HG03095 (cell line): ENCODE data around the gene CSNK2A1.
A peak's percentile ranks its signal among the peaks of the same experiment; 100 is the strongest.
"Not testable (repeated sequence)": the region's sequence is repeated elsewhere in the genome, so short reads cannot be mapped to it uniquely, and the experiment has no call there.

Source experiments
- ATAC-seq: cut with Tn5 transposase; IDR thresholded peaks from one replicate; pipeline ENCODE4 v1.9.1; 2021; ENCODE audit warnings: moderate library complexity; ENCODE audit not compliant: unreplicated experiment

The CSNK2A1 gene

GRCh38 chr20:461254-462198, 82.1 kb downstream of the CSNK2A1 start:
- ATAC-seq, result peak; percentile 32

DNA sequence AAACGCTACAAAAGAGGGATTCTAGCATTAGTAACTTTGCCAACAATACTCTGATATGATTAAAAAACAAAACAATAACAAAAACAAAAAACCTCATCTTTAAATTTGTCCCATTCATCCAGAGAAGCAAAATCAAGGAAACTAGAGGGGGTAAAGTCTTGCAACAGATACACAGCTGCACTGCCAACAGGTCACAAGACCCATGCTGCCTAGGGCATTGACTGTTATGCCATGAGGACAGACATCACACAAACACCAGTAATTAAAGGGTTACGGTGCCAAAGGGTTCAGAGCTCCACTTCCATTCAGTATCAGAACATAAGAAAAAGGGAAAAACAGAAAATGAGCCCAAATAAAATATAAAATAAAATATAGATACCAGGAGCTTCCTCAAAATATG, 82.9 kb downstream of the CSNK2A1 start:
- no peak for ATAC-seq

GRCh38 chr20:460180-460579, 83.4 kb downstream of the CSNK2A1 start:
- ATAC-seq, result no peak

- no peak for ATAC-seq
Measured at GRCh38 chr20:458776-459175, 84.8 kb downstream of the CSNK2A1 start.

- ATAC-seq, result no peak
Measured at GRCh38 chr20:454951-455350, 88.6 kb downstream of the CSNK2A1 start.

GRCh38 chr20:452021-452420, 91.6 kb downstream of the CSNK2A1 start:
- not testable (repeated sequence) for ATAC-seq

GRCh38 chr20:445514-446336, 97.9 kb downstream of the CSNK2A1 start:
- no peak for ATAC-seq

GRCh38 chr20:444862-445426, 98.6 kb downstream of the CSNK2A1 start:
- no peak for ATAC-seq

DNA sequence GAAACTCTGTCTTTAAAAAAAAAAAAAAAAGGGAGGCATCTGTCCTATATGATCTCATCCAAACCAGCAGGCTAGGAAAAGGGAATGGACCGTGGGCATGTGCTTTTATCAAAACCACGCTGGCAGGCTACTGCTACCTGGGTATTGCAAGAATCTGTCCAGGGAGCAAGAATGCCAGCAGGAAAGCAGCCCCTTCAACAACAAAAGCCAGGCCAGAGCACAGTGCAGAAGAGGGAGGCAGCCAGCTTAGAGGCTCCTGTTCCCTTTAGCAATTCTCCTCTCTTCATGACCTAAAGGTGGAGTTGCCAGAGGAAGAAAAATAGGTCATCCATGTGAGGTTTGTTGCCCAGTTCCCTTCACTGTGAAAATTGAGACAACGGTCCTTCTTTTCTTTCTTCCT, 99.5 kb downstream of the CSNK2A1 start:
- ATAC-seq, result no peak

DNA sequence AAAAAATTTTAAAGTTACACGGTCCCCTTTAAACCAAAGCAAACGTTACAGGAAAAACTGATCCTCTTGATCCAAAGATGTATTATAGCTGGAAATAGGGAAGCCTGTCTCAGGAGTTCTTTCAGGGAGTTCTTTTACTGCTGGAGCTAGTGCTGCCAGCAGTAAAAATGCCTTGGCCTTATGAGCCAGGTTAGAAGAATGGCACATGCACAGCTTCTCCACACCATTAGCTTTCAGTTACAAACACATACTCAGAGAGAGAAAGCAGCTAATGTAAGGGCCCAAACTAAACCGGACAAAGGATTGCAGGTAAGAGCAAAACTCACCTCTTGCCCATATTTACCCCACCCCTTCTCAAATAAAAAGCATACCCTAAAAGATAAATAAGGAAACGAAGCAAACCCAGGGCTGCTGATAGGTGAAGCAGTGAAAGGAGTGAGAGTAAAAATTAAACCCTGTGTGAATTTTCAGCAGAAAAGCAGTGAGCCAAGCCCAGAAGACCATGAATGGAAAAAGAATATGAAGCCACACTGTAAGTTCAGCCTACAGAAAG, 100.3 kb downstream of the CSNK2A1 start:
- no peak for ATAC-seq

- ATAC-seq, result no peak
Measured at GRCh38 chr20:440636-441035, 103.0 kb downstream of the CSNK2A1 start.

GRCh38 chr20:440148-440547, 103.4 kb downstream of the CSNK2A1 start:
- ATAC-seq, result no peak

DNA sequence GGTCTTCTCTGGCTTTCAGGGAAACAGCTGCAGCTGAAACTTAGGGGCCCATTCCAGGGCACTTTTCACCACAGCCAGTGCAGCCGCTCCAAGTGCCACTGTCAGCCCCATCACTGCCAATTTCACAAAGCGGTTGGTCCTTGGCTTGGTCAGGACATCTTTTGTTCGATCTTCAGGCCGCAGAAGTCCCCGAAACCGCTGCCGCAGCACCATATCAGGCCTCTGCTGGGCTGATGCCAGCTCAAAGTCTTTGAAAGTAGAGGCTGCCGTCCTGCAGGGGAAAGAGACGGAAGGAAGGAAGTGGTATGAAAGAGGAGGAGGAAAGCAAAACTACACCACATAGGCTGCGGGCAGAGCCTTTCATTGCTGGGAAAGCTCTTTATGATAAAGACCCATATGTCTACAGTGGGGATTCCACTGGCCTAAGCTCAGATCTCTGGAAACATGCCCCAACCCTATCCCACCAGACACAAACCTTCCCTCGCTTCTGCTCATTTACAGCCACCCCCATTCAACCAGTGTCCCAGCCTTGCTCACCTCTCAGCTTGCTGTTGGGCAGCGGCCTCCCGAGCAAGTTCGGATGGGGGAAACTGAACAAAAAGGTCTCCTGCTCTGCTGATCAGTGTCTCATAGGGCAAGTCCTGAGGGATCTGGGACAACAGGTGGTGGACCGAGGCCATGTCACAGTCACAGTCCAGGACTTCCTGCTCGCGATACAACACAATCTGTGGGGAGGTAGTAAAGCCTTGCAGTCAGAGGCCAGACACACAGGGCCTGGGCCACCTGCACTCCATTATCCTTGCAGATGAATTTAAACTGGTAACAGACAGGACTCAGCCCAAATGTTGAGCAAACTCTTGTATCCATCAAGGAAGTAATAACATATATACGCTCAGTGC, 104.8 kb downstream of the CSNK2A1 start:
- ATAC-seq, result no peak

GRCh38 chr20:437787-438486, 105.7 kb downstream of the CSNK2A1 start:
- ATAC-seq, result no peak

GRCh38 chr20:436476-436875, 107.1 kb downstream of the CSNK2A1 start:
- no peak for ATAC-seq

DNA sequence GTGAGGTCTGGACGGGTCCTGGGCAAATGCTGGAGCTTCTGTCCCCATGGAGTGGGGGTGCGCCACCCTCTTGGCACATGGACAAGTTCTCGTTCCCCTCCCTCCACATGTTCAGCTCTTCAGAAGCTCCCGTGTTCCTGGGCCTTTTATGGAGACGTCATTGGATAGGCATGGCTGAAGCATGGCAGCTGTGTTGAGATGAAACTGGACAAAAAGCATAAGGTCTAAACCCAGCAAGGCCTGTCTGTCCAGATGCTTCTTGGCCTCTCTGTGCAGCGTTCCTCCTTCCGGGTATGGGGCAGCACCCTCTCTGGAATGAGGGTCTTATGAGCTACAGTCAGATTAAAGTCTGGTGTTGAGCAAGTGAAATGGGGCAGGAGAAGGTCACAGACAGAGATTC, 108.0 kb downstream of the CSNK2A1 start:
- no peak for ATAC-seq

DNA sequence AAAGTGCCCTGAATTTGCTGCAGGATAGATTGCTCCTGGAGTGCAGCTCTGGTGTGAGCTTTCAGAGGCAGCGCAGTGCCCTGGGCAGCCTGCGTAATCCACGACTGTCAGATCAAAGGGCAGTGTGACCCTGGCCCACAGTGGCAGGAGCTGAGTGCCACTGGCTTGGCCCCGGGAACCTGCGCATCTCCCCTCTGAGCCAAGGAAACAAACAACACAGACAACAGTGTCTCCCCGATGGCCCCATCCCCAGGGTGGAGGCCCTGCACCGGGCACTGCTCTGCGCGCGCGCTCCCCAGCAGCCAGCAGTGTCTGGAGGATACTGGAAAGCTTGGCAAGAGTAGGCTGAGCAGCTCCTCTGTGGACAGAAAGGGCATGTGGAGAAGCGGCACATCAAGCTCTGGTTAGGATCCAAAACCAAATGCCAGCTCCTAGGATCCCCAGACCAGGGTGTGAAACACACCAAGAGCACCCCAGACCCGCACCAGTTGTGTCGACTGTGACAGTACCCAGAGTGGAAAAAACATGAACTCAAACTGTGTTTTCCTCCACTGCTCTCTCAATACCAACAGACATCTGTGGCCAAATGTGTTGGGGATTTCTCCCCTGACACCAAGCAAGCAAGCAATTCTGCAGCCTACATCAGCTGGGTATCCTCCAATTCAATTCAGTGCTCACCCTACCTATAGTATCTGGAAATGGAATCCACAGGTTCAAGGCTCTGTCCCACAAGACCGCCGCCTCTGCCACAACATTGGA, 108.8 kb downstream of the CSNK2A1 start:
- ATAC-seq, result no peak

DNA sequence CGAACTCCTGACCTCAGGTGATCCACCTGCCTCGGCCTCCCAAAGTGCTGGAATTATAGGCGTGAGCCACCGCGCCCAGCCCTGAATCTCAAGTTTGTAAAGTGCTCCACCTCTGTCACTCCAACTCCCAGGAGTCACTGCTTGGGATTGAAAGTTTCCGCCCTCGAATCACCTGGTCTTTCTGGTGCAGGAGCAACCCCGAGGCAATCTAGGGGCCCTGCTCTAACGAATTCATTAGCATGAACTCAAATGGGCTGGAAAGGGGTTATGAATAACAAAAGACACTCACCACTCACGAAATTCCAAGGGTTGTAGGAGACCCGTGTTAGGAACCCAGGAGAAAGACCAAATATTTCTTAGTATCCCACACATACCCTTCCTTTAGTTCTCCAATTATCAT, 109.4 kb downstream of the CSNK2A1 start:
- ATAC-seq, result no peak
